Stomach (tissue), 4 donors: ENCODE data around the gene PRPF6.

ENCODE experiments used
- CTCF ChIP-seq, 7 experiments: fragments of 450-650 bp in 4 of 7; fragments of 200-600 bp in 3 of 7; sonication (generic) in 3 of 7; IDR thresholded peaks; one replicate each; pipeline ENCODE4 v1.5.1; 2016 to 2019; ENCODE audit warnings: antibody characterized with exemption in 7 of 7, control low read depth in 2 of 7, mild to moderate bottlenecking in 1 of 7
- EP300 ChIP-seq: sonication (generic); formaldehyde crosslinking; IDR thresholded peaks from one replicate; pipeline ENCODE4 v1.6.1; 2017; ENCODE audit warnings: antibody characterized with exemption
- POLR2A ChIP-seq, 4 donors: fragments of 450-650 bp; IDR thresholded peaks; one replicate each; pipeline ENCODE4 v1.6.1; 2016; ENCODE audit warnings: antibody characterized with exemption in 4 of 4, control low read depth in 2 of 4, mild to moderate bottlenecking in 1 of 4, moderate library complexity in 1 of 4
- POLR2AphosphoS5 ChIP-seq, 3 donors: sonication (generic); formaldehyde crosslinking; IDR thresholded peaks; one replicate each; pipeline ENCODE4 v1.6.1; 2016; ENCODE audit warnings: antibody characterized with exemption in 3 of 3

- TF ChIP-seq CTCF (IDR thresholded peaks at IDR 0.05) (no peak), POLR2A (IDR thresholded peaks at IDR 0.05) (no peak), POLR2AphosphoS5 (IDR thresholded peaks at IDR 0.05) (no peak), EP300 (no peak)
Observed at GRCh38 chr20:63953764-63954429, 27.0 kb upstream of the PRPF6 start.
